A549 (cell line): ENCODE results near the gene GOLGA6C. TPM values are rescaled to one million over a fixed set of nuclear protein-coding genes. Genes with fewer than 3 reads are reported as not detected.
"Not testable (repeated sequence)": the region's sequence is repeated elsewhere in the genome, so short reads cannot be mapped to it uniquely, and the experiment has no call there.

Experiments
- ATAC-seq, 2 experiments: fragments of 200-7000 bp in 1 of 2; fragments of >200 bp in 1 of 2; cut with Nextera tagmentation in 1 of 2; cut with Tn5 transposase in 1 of 2; 3 replicates each; pipeline versions ENCODE4 v1.8.0 to v1.9.1; 2018 to 2020; ENCODE audit warnings: mild to moderate bottlenecking in 1 of 2, moderate library complexity in 1 of 2
- CTCF ChIA-PET: fragments of 300-600 bp; sonication (Branson Sonifier 250); formaldehyde crosslinking; extraction: SDS; loops from one replicate; lab custom pipeline; 2021; ENCODE audit warnings: antibody characterized with exemption, inconsistent platforms; lab: Yijun Ruan, JAX
- POLR2A ChIA-PET: fragments of 350-600 bp; formaldehyde crosslinking; extraction: SDS; loops from one replicate; lab custom pipeline; 2021; ENCODE audit warnings: antibody characterized with exemption, inconsistent platforms; lab: Yijun Ruan, JAX
- DNase-seq, 2 experiments: peaks; one replicate each; pipeline versions ENCODE4 v3.0.0 to v3.0.0-alpha.2; 2011 to 2016; ENCODE audit warnings: low read depth in 1 of 2, low spot score in 1 of 2
- FAIRE-seq: peaks from 2 replicates; lab custom pipeline; 2011; peaks lifted over from hg19 to GRCh38; lab: Jason Lieb, UNC
- H3K27ac ChIP-seq, 2 experiments: fragments of >200 bp; sonication (Bioruptor Twin); formaldehyde crosslinking; 3 replicates each; pipeline ENCODE4 v1.5.1; 2016 to 2017
- H3K4me1 ChIP-seq: fragments of >200 bp; sonication (Bioruptor Twin); formaldehyde crosslinking; 3 replicates; pipeline ENCODE4 v1.6.1; 2016
- H3K4me2 ChIP-seq: fragments of >200 bp; sonication (Bioruptor Twin); formaldehyde crosslinking; 3 replicates; pipeline ENCODE4 v1.6.1; 2016
- H3K4me3 ChIP-seq: fragments of >200 bp; sonication (Bioruptor Twin); formaldehyde crosslinking; 3 replicates; pipeline ENCODE4 v1.5.1; 2016
- H3K9me3 ChIP-seq: fragments of >200 bp; sonication (Bioruptor Twin); formaldehyde crosslinking; 3 replicates; pipeline ENCODE4 v1.6.1; 2016
- BHLHE40 ChIP-seq: IDR thresholded peaks from 2 replicates; pipeline ENCODE4 v1.6.1; 2012; ENCODE audit warnings: low read depth, low read length, inconsistent platforms
- CHD2 ChIP-seq: fragments of 150-350 bp; IDR thresholded peaks from 2 replicates; pipeline ENCODE4 v1.6.1; 2014; ENCODE audit warnings: low read length; ENCODE audit not compliant: partially characterized antibody
- FOSB ChIP-seq: fragments of 250-450 bp; sonication (Bioruptor Pico); IDR thresholded peaks from 2 replicates; pipeline ENCODE4 v1.5.0; 2020; ENCODE audit warnings: mild to moderate bottlenecking, moderate library complexity
- FOXS1 ChIP-seq: fragments of 250-450 bp; sonication (Bioruptor Pico); IDR thresholded peaks from 2 replicates; pipeline ENCODE4 v1.5.0; 2020; ENCODE audit warnings: mild to moderate bottlenecking, moderate library complexity
- GATA3 ChIP-seq: IDR thresholded peaks from 2 replicates; pipeline ENCODE4 v1.6.1; 2012; ENCODE audit warnings: borderline replicate concordance
- JUN ChIP-seq, 2 experiments: fragments of >200 bp; sonication (Bioruptor Twin); formaldehyde crosslinking; IDR thresholded peaks; 2 replicates in 1 of 2; 3 replicates in 1 of 2; pipeline ENCODE4 v1.6.1; 2016 to 2017
- KDM5A ChIP-seq: fragments of 200-600 bp; sonication (generic); IDR thresholded peaks from 2 replicates; pipeline ENCODE4 v1.6.1; 2016; ENCODE audit warnings: antibody characterized with exemption, mild to moderate bottlenecking
- MAFK ChIP-seq: fragments of 450-650 bp; IDR thresholded peaks from 2 replicates; pipeline ENCODE4 v1.6.1; 2014; ENCODE audit not compliant: partially characterized antibody
- NPAS2 ChIP-seq: fragments of 250-450 bp; sonication (Bioruptor Pico); IDR thresholded peaks from 2 replicates; pipeline ENCODE4 v1.8.0; 2022; ENCODE audit warnings: mild to moderate bottlenecking, moderate library complexity, borderline replicate concordance
- PBX3 ChIP-seq: IDR thresholded peaks from 2 replicates; pipeline ENCODE4 v1.6.1; 2012
- RAD21 ChIP-seq, 2 experiments: fragments of >200 bp in 1 of 2; sonication (Bioruptor Twin) in 1 of 2; formaldehyde crosslinking in 1 of 2; IDR thresholded peaks in 1 of 2; conservative IDR thresholded peaks in 1 of 2; 2 replicates in 1 of 2; 3 replicates in 1 of 2; pipeline ENCODE4 v1.6.1; 2012 to 2018; ENCODE audit warnings: inconsistent platforms in 1 of 2
- SMC3 ChIP-seq: fragments of >200 bp; sonication (Bioruptor Twin); formaldehyde crosslinking; IDR thresholded peaks from 3 replicates; pipeline ENCODE4 v1.6.1; 2018; ENCODE audit warnings: inconsistent platforms
- whole genome bisulfite sequencing: methylation state at CpG from one replicate; pipeline ENCODE4 v1.1.6; 2017; ENCODE audit errors: missing lambda C conversion rate; 5-methylcytosine and 5-hydroxymethylcytosine counted together
- polyA plus RNA-seq, 4 experiments: library from polyadenylated mRNA; depleted of rRNA in 3 of 4; stranded (reverse); fragments of >200 nt; fragmentation: RNase III in 1 of 4; extraction: RNeasy Plus Mini Kit Qiagen cat#74134 plus additional on column Dnase treatment in 1 of 4; gene quantifications; 2 replicates in 3 of 4; 3 replicates in 1 of 4; pipeline ENCODE4 v1.2.3, GENCODE V29; 2011 to 2017
- TF ChIP-seq, protein P1 (sequence below): fragments of >200 bp; sonication (Bioruptor Twin); formaldehyde crosslinking; IDR thresholded peaks from 3 replicates; pipeline ENCODE4 v1.5.1; 2016
- TF ChIP-seq, protein P2 (sequence below): fragments of >200 bp; sonication (Bioruptor Twin); formaldehyde crosslinking; IDR thresholded peaks from 2 replicates; pipeline ENCODE4 v1.6.1; 2016

Gene GOLGA6C
- polyA plus RNA-seq, 2 of the 4 experiments (the other 2 are of a cell fraction): not detected

GRCh38 chr15:75284152-75284551 is 26.0 kb downstream of the GOLGA6C start:
- peak in 1 of 2 experiments; percentile 82; a peak in 2 of 6 replicates for ATAC-seq
- FAIRE-seq, POLR2A ChIA-PET: not testable (repeated sequence)

GRCh38 chr15:75293660-75294059 is 35.5 kb downstream of the GOLGA6C start:
- H3K27ac ChIP-seq, DNase-seq, FAIRE-seq, H3K4me1 ChIP-seq, H3K4me2 ChIP-seq, POLR2A ChIA-PET, ATAC-seq, H3K9me3 ChIP-seq, CTCF ChIA-PET, H3K4me3 ChIP-seq: not testable (repeated sequence)
- 68% methylated on average over 5 of the region's 18 CpGs for WGBS

More at GRCh38 chr15:75284152-75284551, 26.0 kb downstream of the GOLGA6C start:
- H3K4me3 ChIP-seq, H3K4me1 ChIP-seq, H3K9me3 ChIP-seq, CTCF ChIA-PET, DNase-seq, H3K27ac ChIP-seq, H3K4me2 ChIP-seq: not testable (repeated sequence)
- WGBS: no CpG with 5 or more reads among the region's 3 CpGs

- CTCF ChIA-PET: interaction anchor here (0.7 to 2.4 kb wide), 4 partner anchors 90 to 1234 kb away, joined by 3 to 12 read pairs (median 5); no protein-coding TSS in a partner anchor
- H3K4me1 ChIP-seq, DNase-seq, POLR2A ChIA-PET, H3K4me3 ChIP-seq, H3K9me3 ChIP-seq: not testable (repeated sequence)
- WGBS: 36% methylated on average over 12 of the region's 13 CpGs
- FAIRE-seq (peak; percentile 18), ATAC-seq (peak; percentile 98 to 99)
- 0 out of 6 replicates have a peak overlapping the region, but pooled peaks of 1 of the 2 experiments have one; percentile 66 for H3K27ac ChIP-seq
- H3K4me2 ChIP-seq: peak overlapping the region; percentile 58
These were observed 40.6 kb downstream of the GOLGA6C start for GRCh38 chr15:75298541-75299310.

GRCh38 chr15:75299311-75299688 is 41.2 kb downstream of the GOLGA6C start:
- CTCF ChIA-PET: interaction anchor here (1.4 to 2.4 kb wide), 4 partner anchors 9 to 270 kb away, joined by 3 to 12 read pairs (median 5); no protein-coding TSS in a partner anchor
- peak overlapping the region; percentile 58 for H3K4me2 ChIP-seq
- WGBS: 11% methylated on average over 6 of the region's 6 CpGs
- H3K9me3 ChIP-seq, POLR2A ChIA-PET, H3K4me3 ChIP-seq, DNase-seq, FAIRE-seq, H3K4me1 ChIP-seq: not testable (repeated sequence)
- TF ChIP-seq SMC3 (peak; percentile 51; the same call in 2 of the 3 replicates), RAD21 (conservative IDR thresholded peaks at IDR 0.05 in 1 of 2, IDR thresholded peaks at IDR 0.05 in 1 of 2) (peak; percentile 31 to 46)
- TF ChIP-seq, protein P1, sequence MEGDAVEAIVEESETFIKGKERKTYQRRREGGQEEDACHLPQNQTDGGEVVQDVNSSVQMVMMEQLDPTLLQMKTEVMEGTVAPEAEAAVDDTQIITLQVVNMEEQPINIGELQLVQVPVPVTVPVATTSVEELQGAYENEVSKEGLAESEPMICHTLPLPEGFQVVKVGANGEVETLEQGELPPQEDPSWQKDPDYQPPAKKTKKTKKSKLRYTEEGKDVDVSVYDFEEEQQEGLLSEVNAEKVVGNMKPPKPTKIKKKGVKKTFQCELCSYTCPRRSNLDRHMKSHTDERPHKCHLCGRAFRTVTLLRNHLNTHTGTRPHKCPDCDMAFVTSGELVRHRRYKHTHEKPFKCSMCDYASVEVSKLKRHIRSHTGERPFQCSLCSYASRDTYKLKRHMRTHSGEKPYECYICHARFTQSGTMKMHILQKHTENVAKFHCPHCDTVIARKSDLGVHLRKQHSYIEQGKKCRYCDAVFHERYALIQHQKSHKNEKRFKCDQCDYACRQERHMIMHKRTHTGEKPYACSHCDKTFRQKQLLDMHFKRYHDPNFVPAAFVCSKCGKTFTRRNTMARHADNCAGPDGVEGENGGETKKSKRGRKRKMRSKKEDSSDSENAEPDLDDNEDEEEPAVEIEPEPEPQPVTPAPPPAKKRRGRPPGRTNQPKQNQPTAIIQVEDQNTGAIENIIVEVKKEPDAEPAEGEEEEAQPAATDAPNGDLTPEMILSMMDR: peak; percentile 58
- peak; percentile 96 to 99 for ATAC-seq
- 0 out of 6 replicates have a peak overlapping the region, but pooled peaks of 1 of the 2 experiments have one; percentile 66 for H3K27ac ChIP-seq

DNA sequence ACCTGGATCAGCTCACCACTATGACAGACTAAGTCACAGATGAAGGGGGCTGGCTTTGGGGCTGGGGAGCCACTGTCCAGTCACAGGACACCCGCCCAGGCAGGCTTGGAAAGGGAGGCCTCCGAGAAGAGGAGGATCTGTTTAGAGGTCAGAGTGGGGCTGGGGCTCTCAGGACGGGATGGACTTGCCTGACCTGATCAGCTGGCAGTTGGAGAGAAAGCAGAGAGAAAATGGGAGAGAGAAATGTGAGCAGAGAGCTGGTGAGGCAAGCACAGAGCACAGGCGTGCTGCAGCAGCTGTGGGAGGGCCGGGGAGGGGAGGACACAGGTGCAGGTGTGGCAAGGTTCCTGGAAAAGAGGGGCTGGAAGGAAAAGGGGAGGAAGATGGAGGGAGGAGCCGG is 41.9 kb downstream of the GOLGA6C start:
- WGBS: 41% methylated on average over 6 of the region's 6 CpGs
- ATAC-seq, H3K9me3 ChIP-seq, DNase-seq, POLR2A ChIA-PET, FAIRE-seq, H3K4me2 ChIP-seq, H3K4me3 ChIP-seq, H3K27ac ChIP-seq, H3K4me1 ChIP-seq: not testable (repeated sequence)
- CTCF ChIA-PET: interaction anchor here (1.0 to 2.4 kb wide), 6 partner anchors 8 to 270 kb away, joined by 3 to 12 read pairs (median 4); no protein-coding TSS in a partner anchor

GRCh38 chr15:75302318-75302717 is 44.2 kb downstream of the GOLGA6C start:
- ChIA-PET POLR2A (no interaction called here), CTCF (no interaction called here)
- no peaks in the 10 kb centered on the region for H3K4me1 ChIP-seq
- no peaks in the 10 kb centered on the region for H3K9me3 ChIP-seq
- no peak overlapping the region for H3K4me2 ChIP-seq
- WGBS: 34% methylated on average over 8 of the region's 9 CpGs
- no peak for DNase-seq
- ATAC-seq: no peak
- H3K27ac ChIP-seq: no peak overlapping the region
- no peak for FAIRE-seq
- no peak overlapping the region for H3K4me3 ChIP-seq
- TF ChIP-seq FOSB (no peak), KDM5A (no peak), GATA3 (no peak), CHD2 (no peak), SMC3 (no peak), PBX3 (no peak), MAFK (no peak), FOXS1 (CRISPR knock-in tag) (no peak), BHLHE40 (no peak), NPAS2 (CRISPR knock-in tag) (no peak), JUN (IDR thresholded peaks at IDR 0.05) (no peak)
- TF ChIP-seq, protein P2, sequence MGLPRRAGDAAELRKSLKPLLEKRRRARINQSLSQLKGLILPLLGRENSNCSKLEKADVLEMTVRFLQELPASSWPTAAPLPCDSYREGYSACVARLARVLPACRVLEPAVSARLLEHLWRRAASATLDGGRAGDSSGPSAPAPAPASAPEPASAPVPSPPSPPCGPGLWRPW: no peak

GRCh38 chr15:75302753-75303152 is 44.6 kb downstream of the GOLGA6C start:
- FAIRE-seq, DNase-seq, ATAC-seq, H3K4me3 ChIP-seq, H3K4me2 ChIP-seq, H3K27ac ChIP-seq, POLR2A ChIA-PET, H3K9me3 ChIP-seq, CTCF ChIA-PET, H3K4me1 ChIP-seq: not testable (repeated sequence)
- WGBS: 89% methylated on average over 4 of the region's 4 CpGs
